Astrocyte (in vitro differentiated cells and primary cell): Measurements from ENCODE around the gene CNTROB. TPM values are rescaled to one million over a fixed set of nuclear protein-coding genes. Genes with fewer than 3 reads are reported as not detected.
A peak's percentile ranks its signal among the peaks of the same experiment; 100 is the strongest.

ENCODE experiments used
- DNase-seq: peaks from one replicate; pipeline ENCODE4 v3.0.0-alpha.2; 2010; ENCODE audit warnings: low read depth
- FAIRE-seq: peaks from 2 replicates; lab custom pipeline; 2011; peaks lifted over from hg19 to GRCh38; lab: Jason Lieb, UNC
- H2AFZ ChIP-seq: 2 replicates; pipeline ENCODE4 v1.6.0; 2012; ENCODE audit warnings: low read depth, low read length, inconsistent platforms
- H3K27ac ChIP-seq: 2 replicates; pipeline ENCODE4 v1.5.1; 2011; ENCODE audit warnings: low read depth, low read length, inconsistent platforms
- H3K27me3 ChIP-seq: 2 replicates; pipeline ENCODE4 v1.6.0; 2011; ENCODE audit warnings: low read length, inconsistent platforms; ENCODE audit not compliant: insufficient read depth
- H3K36me3 ChIP-seq: 2 replicates; pipeline ENCODE4 v1.5.1; 2011; ENCODE audit warnings: low read length, inconsistent platforms; ENCODE audit not compliant: insufficient read depth
- H3K4me1 ChIP-seq: 2 replicates; pipeline ENCODE4 v1.5.1; 2011; ENCODE audit warnings: low read length, inconsistent platforms; ENCODE audit not compliant: insufficient read depth
- H3K4me2 ChIP-seq: 2 replicates; pipeline ENCODE4 v1.6.0; 2012; ENCODE audit warnings: low read length, inconsistent platforms
- H3K4me3 ChIP-seq: 2 replicates; pipeline ENCODE4 v1.5.1; 2011; ENCODE audit warnings: low read depth, mild to moderate bottlenecking, low read length, inconsistent platforms; ENCODE audit not compliant: insufficient read depth
- H3K79me2 ChIP-seq: 2 replicates; pipeline ENCODE4 v1.6.0; 2012; ENCODE audit warnings: mild to moderate bottlenecking, low read length, inconsistent platforms; ENCODE audit not compliant: insufficient read depth
- H3K9ac ChIP-seq: 2 replicates; pipeline ENCODE4 v1.6.0; 2012; ENCODE audit warnings: mild to moderate bottlenecking, low read length, inconsistent platforms
- H3K9me3 ChIP-seq: 2 replicates; pipeline ENCODE4 v1.5.1; 2012; ENCODE audit warnings: low read depth, mild to moderate bottlenecking, low read length, inconsistent platforms; ENCODE audit not compliant: insufficient read depth
- H4K20me1 ChIP-seq: 2 replicates; pipeline ENCODE4 v1.6.0; 2012; ENCODE audit warnings: low read length, inconsistent platforms; ENCODE audit not compliant: insufficient read depth
- H3K27ac Mint-ChIP-seq: one replicate; pipeline ENCODE4 v1.8.0; 2021; ENCODE audit warnings: mild to moderate bottlenecking, mixed read lengths; ENCODE audit not compliant: unreplicated experiment
- H3K27me3 Mint-ChIP-seq: one replicate; pipeline ENCODE4 v1.8.0; 2021; ENCODE audit warnings: low read depth, mixed read lengths; ENCODE audit not compliant: unreplicated experiment
- H3K36me3 Mint-ChIP-seq: one replicate; pipeline ENCODE4 v1.8.0; 2021; ENCODE audit warnings: low read depth, mixed read lengths; ENCODE audit not compliant: unreplicated experiment
- H3K4me1 Mint-ChIP-seq: one replicate; pipeline ENCODE4 v1.8.0; 2021; ENCODE audit warnings: low read depth, mixed read lengths; ENCODE audit not compliant: unreplicated experiment
- H3K4me3 Mint-ChIP-seq: one replicate; pipeline ENCODE4 v1.8.0; 2021; ENCODE audit warnings: mild to moderate bottlenecking, moderate library complexity, mixed read lengths; ENCODE audit not compliant: unreplicated experiment
- H3K9me3 Mint-ChIP-seq: one replicate; pipeline ENCODE4 v1.8.0; 2021; ENCODE audit warnings: mild to moderate bottlenecking, mixed read lengths; ENCODE audit not compliant: unreplicated experiment
- EZH2 ChIP-seq: IDR thresholded peaks from 2 replicates; pipeline ENCODE4 v1.6.1; 2012; ENCODE audit warnings: mild to moderate bottlenecking, low read length, inconsistent platforms; ENCODE audit not compliant: insufficient read depth
- total RNA-seq: library from RNA; stranded (reverse); gene quantifications from 2 replicates; pipeline ENCODE4 v1.2.1, GENCODE V29; 2021
- TF ChIP-seq, protein P1 (sequence below): IDR thresholded peaks from 2 replicates; pipeline ENCODE4 v1.5.1; 2011; ENCODE audit warnings: low read depth, mild to moderate bottlenecking, inconsistent platforms, low read length, moderate library complexity; ENCODE audit not compliant: insufficient read depth

Gene CNTROB
- total RNA-seq, 1 donor from 2014 or later, result 25.3 TPM

DNA sequence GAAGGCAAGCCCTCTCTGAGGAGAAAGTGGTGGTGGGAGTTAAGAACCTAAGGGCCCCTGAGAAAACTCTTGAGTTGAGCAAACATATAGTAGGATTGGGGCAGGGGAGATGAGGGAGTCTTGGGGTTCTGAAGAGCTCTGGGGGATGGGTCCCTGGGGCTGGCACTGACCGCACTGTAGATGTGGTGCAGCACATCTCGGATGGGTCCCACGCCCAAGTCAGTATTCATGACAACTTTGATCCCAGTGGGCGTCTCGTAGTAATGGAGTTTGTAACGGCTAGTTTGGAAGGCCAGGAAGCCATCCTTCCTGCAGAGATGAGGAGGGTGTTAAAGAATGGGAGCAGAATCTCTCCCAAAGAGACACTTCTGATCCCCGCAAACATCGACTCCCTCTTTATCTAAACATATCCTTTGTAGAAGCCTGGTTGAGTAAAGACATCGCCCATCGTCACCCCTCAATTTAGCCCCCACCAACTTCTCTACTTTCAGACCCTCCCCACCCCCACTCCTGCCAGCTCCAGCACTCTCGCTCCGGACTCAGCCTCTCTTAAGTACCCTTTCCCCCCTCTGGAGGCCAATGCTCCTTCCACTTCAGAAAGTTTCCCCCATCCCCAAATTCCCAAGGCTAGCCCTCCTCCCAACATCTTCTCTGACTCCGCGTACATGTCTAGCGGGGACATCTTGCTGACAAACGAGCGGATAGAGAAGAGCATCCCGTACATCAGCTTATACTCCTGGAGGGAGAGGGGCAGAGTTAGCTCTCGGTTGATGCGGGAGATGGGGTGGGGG lies 970 bp upstream of the CNTROB start:
- no peak for TF ChIP-seq EZH2
- TF ChIP-seq, protein P1, sequence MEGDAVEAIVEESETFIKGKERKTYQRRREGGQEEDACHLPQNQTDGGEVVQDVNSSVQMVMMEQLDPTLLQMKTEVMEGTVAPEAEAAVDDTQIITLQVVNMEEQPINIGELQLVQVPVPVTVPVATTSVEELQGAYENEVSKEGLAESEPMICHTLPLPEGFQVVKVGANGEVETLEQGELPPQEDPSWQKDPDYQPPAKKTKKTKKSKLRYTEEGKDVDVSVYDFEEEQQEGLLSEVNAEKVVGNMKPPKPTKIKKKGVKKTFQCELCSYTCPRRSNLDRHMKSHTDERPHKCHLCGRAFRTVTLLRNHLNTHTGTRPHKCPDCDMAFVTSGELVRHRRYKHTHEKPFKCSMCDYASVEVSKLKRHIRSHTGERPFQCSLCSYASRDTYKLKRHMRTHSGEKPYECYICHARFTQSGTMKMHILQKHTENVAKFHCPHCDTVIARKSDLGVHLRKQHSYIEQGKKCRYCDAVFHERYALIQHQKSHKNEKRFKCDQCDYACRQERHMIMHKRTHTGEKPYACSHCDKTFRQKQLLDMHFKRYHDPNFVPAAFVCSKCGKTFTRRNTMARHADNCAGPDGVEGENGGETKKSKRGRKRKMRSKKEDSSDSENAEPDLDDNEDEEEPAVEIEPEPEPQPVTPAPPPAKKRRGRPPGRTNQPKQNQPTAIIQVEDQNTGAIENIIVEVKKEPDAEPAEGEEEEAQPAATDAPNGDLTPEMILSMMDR, result no peak
- H3K27me3 ChIP-seq, result no peaks in the 10 kb centered on the region
- H3K27ac Mint-ChIP-seq, result peak overlapping the region; percentile 14
- peak overlapping the region; percentile 72 for H2AFZ ChIP-seq
- H4K20me1 ChIP-seq, result peaks cover 26% of the 10 kb centered on the region
- H3K36me3 ChIP-seq, result peaks cover 3% of the 10 kb centered on the region
- peak overlapping the region; percentile 96 for H3K4me2 ChIP-seq
- peaks cover 17% of the 10 kb centered on the region for H3K36me3 Mint-ChIP-seq
- H3K4me3 Mint-ChIP-seq, result peak overlapping the region; percentile 95
- H3K4me3 ChIP-seq, result peak overlapping the region; percentile 90
- peaks cover 44% of the 10 kb centered on the region for H3K79me2 ChIP-seq
- H3K4me1 ChIP-seq, result peaks cover 19% of the 10 kb centered on the region
- H3K4me1 Mint-ChIP-seq, result peaks cover 14% of the 10 kb centered on the region
- peak overlapping the region; percentile 32 for H3K27ac ChIP-seq
- peaks cover 5% of the 10 kb centered on the region for H3K9me3 Mint-ChIP-seq
- DNase-seq (no peak), FAIRE-seq (no peak)
- no peaks in the 10 kb centered on the region for H3K9me3 ChIP-seq
- H3K27me3 Mint-ChIP-seq, result peaks cover 31% of the 10 kb centered on the region
- H3K9ac ChIP-seq, result peak overlapping the region; percentile 84

DNA sequence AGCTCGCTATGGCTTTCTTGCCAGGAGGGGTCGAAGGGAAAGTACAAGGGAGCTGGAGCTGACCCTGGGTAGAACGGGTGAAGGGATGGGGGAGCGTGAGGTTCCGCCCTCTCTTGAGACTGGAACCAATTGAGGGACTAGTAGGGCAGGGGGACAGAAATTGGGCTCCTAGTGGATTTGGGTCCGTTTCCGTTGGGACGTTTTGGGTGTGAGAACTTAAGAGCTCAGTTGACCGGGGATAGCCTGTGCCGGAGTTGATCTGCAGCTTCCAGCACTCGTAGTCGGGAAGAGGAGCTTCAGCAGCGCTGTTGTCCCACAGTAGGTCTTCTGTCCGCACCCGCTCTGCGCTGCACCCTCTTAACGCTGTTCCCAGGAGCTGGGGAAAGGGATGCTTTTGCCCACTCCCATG lies 481 bp downstream of the CNTROB start:
- peaks cover 5% of the 10 kb centered on the region for H3K9me3 Mint-ChIP-seq
- TF ChIP-seq, protein P1, result no peak
- no peak for TF ChIP-seq EZH2
- H3K27me3 Mint-ChIP-seq, result peaks cover 17% of the 10 kb centered on the region
- Histone ChIP-seq H3K4me2 (peak overlapping the region; percentile 96), H3K27ac (peak overlapping the region; percentile 93), H3K36me3 (peaks cover 11% of the 10 kb centered on the region), H3K27me3 (no peaks in the 10 kb centered on the region), H2AFZ (peak overlapping the region; percentile 91), H3K4me3 (peak overlapping the region; percentile 90), H3K79me2 (peaks cover 47% of the 10 kb centered on the region), H4K20me1 (peaks cover 28% of the 10 kb centered on the region), H3K9me3 (no peaks in the 10 kb centered on the region), H3K4me1 (peaks cover 19% of the 10 kb centered on the region), H3K9ac (peak overlapping the region; percentile 94)
- H3K27ac Mint-ChIP-seq, result peak overlapping the region; percentile 90
- H3K36me3 Mint-ChIP-seq, result peaks cover 15% of the 10 kb centered on the region
- H3K4me3 Mint-ChIP-seq, result peak overlapping the region; percentile 95
- FAIRE-seq (no peak), DNase-seq (peak; percentile 25)
- peaks cover 14% of the 10 kb centered on the region for H3K4me1 Mint-ChIP-seq

DNA sequence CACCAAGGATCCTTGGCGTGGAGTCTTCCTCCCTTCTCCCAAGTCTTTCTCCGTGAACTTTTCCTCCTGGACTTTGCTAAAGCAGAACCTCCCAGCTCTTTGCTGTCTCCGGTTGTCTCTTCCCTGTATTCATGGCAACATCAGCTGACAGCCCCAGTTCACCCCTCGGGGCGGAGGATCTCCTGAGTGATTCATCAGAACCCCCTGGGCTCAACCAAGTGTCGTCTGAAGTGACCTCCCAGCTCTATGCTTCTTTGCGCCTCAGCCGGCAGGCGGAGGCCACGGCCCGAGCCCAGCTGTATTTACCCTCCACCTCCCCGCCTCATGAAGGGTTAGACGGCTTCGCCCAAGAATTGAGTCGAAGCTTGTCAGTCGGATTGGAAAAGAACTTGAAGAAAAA lies 943 bp downstream of the CNTROB start:
- peak overlapping the region; percentile 91 for H2AFZ ChIP-seq

More for the DNA sequence above, 943 bp downstream of the CNTROB start:
- Histone ChIP-seq H3K27ac (peak overlapping the region; percentile 93), H3K27me3 (no peaks in the 10 kb centered on the region), H3K36me3 (peaks cover 11% of the 10 kb centered on the region), H3K4me3 (peak overlapping the region; percentile 90), H3K9me3 (no peaks in the 10 kb centered on the region), H3K79me2 (peaks cover 47% of the 10 kb centered on the region), H3K9ac (peak overlapping the region; percentile 94), H3K4me1 (peaks cover 19% of the 10 kb centered on the region), H3K4me2 (peak overlapping the region; percentile 96), H4K20me1 (peaks cover 28% of the 10 kb centered on the region)
- H3K4me3 Mint-ChIP-seq, result peak overlapping the region; percentile 95
- H3K36me3 Mint-ChIP-seq, result peaks cover 12% of the 10 kb centered on the region
- H3K27ac Mint-ChIP-seq, result peak overlapping the region; percentile 90
- peaks cover 14% of the 10 kb centered on the region for H3K4me1 Mint-ChIP-seq
- peaks cover 2% of the 10 kb centered on the region for H3K9me3 Mint-ChIP-seq
- TF ChIP-seq, protein P1, result no peak
- TF ChIP-seq EZH2, result no peak
- DNase-seq (peak; percentile 23), FAIRE-seq (no peak)
- peaks cover 13% of the 10 kb centered on the region for H3K27me3 Mint-ChIP-seq
